NK-92 (cell line): ENCODE data around the gene PGA4.

Experiments
- DNase-seq: peaks from one replicate; lab custom pipeline; 2025; ENCODE audit not compliant: unreplicated experiment; lab: John Stamatoyannopoulos, UW

Gene PGA4

GRCh38 chr11:61277186-61278000 is 55.2 kb downstream of the PGA4 start:
- no peak for DNase-seq

- no peak for DNase-seq
Observed at GRCh38 chr11:61278001-61278470, 55.9 kb downstream of the PGA4 start.

GRCh38 chr11:61279934-61280659 is 58.0 kb downstream of the PGA4 start:
- no peak for DNase-seq

- no peak for DNase-seq
Observed at GRCh38 chr11:61280883-61281580, 58.9 kb downstream of the PGA4 start.
